ENCODE data around the gene PSTPIP1. TPM values are rescaled to one million over a fixed set of nuclear protein-coding genes. Genes with fewer than 3 reads are reported as not detected.

PSTPIP1 gene
- total RNA-seq, 4 donors from 2014 or later, result 7.7 to 11.8 (median 8.1) TPM

GRCh38 chr15:77009646-77010311 lies 14.9 kb downstream of the PSTPIP1 start:
- 60% methylated on average over 3 of the region's 14 CpGs for WGBS
- H3K36me3 ChIP-seq, result no peaks in the 10 kb centered on the region
- intact Hi-C loops (cut with DNase I), result no loop called here
- no peak for DNase-seq (ENCODE audit: extremely low spot score)
- H3K27ac ChIP-seq (replicated peaks in 1 of 4), result no peak overlapping the region
- no peaks in the 10 kb centered on the region for H3K9me3 ChIP-seq
- no peak overlapping the region for H3K4me3 ChIP-seq
- no peaks in the 10 kb centered on the region for H3K4me1 ChIP-seq
- TF ChIP-seq EP300 (IDR thresholded peaks at IDR 0.05) (no peak), POLR2A (IDR thresholded peaks at IDR 0.05; ENCODE audit: low read depth) (no peak), CTCF (IDR thresholded peaks at IDR 0.05) (no peak), POLR2AphosphoS5 (IDR thresholded peaks at IDR 0.05) (no peak)
- no peaks in the 10 kb centered on the region for H3K27me3 ChIP-seq

DNA sequence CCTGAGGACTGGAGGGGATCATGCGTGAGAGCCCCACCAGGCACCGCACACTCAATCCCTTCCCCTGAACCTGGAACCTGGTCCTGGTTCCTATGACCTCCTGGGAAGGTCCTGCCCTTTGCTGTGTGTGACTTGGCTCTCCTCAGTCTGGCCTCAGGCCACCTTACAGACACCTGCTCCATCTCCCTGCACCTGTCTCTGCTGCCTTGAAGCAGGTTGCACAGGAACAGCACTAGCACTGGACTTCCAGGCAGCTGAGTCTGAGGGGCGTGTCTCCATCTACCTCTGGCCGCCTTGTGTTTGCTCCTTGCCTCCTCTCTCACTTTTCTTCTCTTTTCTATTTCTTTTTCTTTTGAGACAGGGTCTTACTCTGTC lies 15.4 kb downstream of the PSTPIP1 start:
- H3K4me3 ChIP-seq, result no peak overlapping the region
- H3K36me3 ChIP-seq, result no peaks in the 10 kb centered on the region
- H3K4me1 ChIP-seq, result peaks cover 0 to under 1% (median 0%) of the 10 kb centered on the region in 4 donors
- no peak overlapping the region for H3K27ac ChIP-seq (replicated peaks in 1 of 4)
- no peak for DNase-seq (ENCODE audit: extremely low spot score)
- no peak for TF ChIP-seq POLR2AphosphoS5 (IDR thresholded peaks at IDR 0.05)
- 89% methylated on average over 4 of the region's 4 CpGs for WGBS
- no peaks in the 10 kb centered on the region for H3K27me3 ChIP-seq
- no peaks in the 10 kb centered on the region for H3K9me3 ChIP-seq
- intact Hi-C loops (cut with DNase I), result no loop called here

- peaks cover 0 to 6% (median 2%) of the 10 kb centered on the region in 4 donors for H3K4me1 ChIP-seq
- intact Hi-C loops (cut with DNase I), result no loop called here
- no peak overlapping the region for H3K4me3 ChIP-seq
- no peaks in the 10 kb centered on the region for H3K9me3 ChIP-seq
- no peak for DNase-seq (ENCODE audit: extremely low spot score)
- H3K27me3 ChIP-seq, result no peaks in the 10 kb centered on the region
- H3K27ac ChIP-seq (replicated peaks in 1 of 4), result no peak overlapping the region
- no peaks in the 10 kb centered on the region for H3K36me3 ChIP-seq
- 90% methylated on average over 4 of the region's 4 CpGs for WGBS
- TF ChIP-seq POLR2AphosphoS5 (IDR thresholded peaks at IDR 0.05), result no peak
- no peak for TF ChIP-seq CTCF (IDR thresholded peaks at IDR 0.05)
- no peak for TF ChIP-seq POLR2A (IDR thresholded peaks at IDR 0.05; ENCODE audit: low read depth)
- no peak for TF ChIP-seq EP300 (IDR thresholded peaks at IDR 0.05)
Observed at GRCh38 chr15:77010857-77011256, 15.9 kb downstream of the PSTPIP1 start.

GRCh38 chr15:77012117-77012712 lies 17.3 kb downstream of the PSTPIP1 start:
- no peak overlapping the region for H3K4me3 ChIP-seq
- peaks cover 0 to 9% (median 5%) of the 10 kb centered on the region in 4 donors for H3K4me1 ChIP-seq
- no peak for DNase-seq (ENCODE audit: extremely low spot score)
- WGBS, result 96% methylated on average over 3 of the region's 3 CpGs
- intact Hi-C loops (cut with DNase I), result no loop called here
- TF ChIP-seq EP300 (IDR thresholded peaks at IDR 0.05) (no peak), POLR2A (IDR thresholded peaks at IDR 0.05; ENCODE audit: low read depth) (no peak)
- no peaks in the 10 kb centered on the region for H3K9me3 ChIP-seq
- no peak overlapping the region for H3K27ac ChIP-seq (replicated peaks in 1 of 4)
- no peaks in the 10 kb centered on the region for H3K27me3 ChIP-seq
- no peaks in the 10 kb centered on the region for H3K36me3 ChIP-seq

- Histone ChIP-seq H3K36me3 (no peaks in the 10 kb centered on the region), H3K27ac (replicated peaks in 1 of 4) (no peak overlapping the region), H3K27me3 (no peaks in the 10 kb centered on the region), H3K4me3 (no peak overlapping the region), H3K9me3 (no peaks in the 10 kb centered on the region), H3K4me1 (peaks cover 0 to 9% (median 5%) of the 10 kb centered on the region in 4 donors)
- intact Hi-C loops (cut with DNase I), result no loop called here
- DNase-seq (ENCODE audit: extremely low spot score), result no peak
- 83% methylated on average over 1 of the region's 4 CpGs for WGBS
- TF ChIP-seq POLR2AphosphoS5 (IDR thresholded peaks at IDR 0.05), result no peak
- no peak for TF ChIP-seq EP300 (IDR thresholded peaks at IDR 0.05)
- no peak for TF ChIP-seq CTCF (IDR thresholded peaks at IDR 0.05)
- TF ChIP-seq POLR2A (IDR thresholded peaks at IDR 0.05; ENCODE audit: low read depth), result no peak
Observed at GRCh38 chr15:77012868-77013267, 17.9 kb downstream of the PSTPIP1 start.
